Progenitor cell of endocrine pancreas (in vitro differentiated cells): Measurements from ENCODE around the gene PDXP. TPM values are rescaled to one million over a fixed set of nuclear protein-coding genes. Genes with fewer than 3 reads are reported as not detected.

Experiments used
- DNase-seq: peaks from one replicate; pipeline ENCODE4 v3.0.0; 2021; ENCODE audit warnings: low spot score; ENCODE audit not compliant: unreplicated experiment
- H3K27ac Mint-ChIP-seq: 2 replicates; pipeline ENCODE4 v1.8.0; 2021; ENCODE audit warnings: mild to moderate bottlenecking, moderate library complexity, mixed read lengths
- H3K27me3 Mint-ChIP-seq: 2 replicates; pipeline ENCODE4 v1.8.0; 2021; ENCODE audit warnings: mixed read lengths
- H3K36me3 Mint-ChIP-seq: 2 replicates; pipeline ENCODE4 v1.8.0; 2022; ENCODE audit warnings: mixed read lengths; ENCODE audit not compliant: insufficient read depth
- H3K4me1 Mint-ChIP-seq: 2 replicates; pipeline ENCODE4 v1.8.0; 2021; ENCODE audit warnings: low read depth, mixed read lengths
- H3K4me3 Mint-ChIP-seq: 2 replicates; pipeline ENCODE4 v1.8.0; 2021; ENCODE audit warnings: low read depth, mild to moderate bottlenecking, moderate library complexity, mixed read lengths
- H3K9me3 Mint-ChIP-seq: 2 replicates; pipeline ENCODE4 v1.8.0; 2021; ENCODE audit warnings: low read depth, mixed read lengths
- CTCF ChIP-seq: fragments of 200-600 bp; sonication (generic); IDR thresholded peaks from one replicate; pipeline ENCODE4 v1.5.0; 2021; ENCODE audit warnings: antibody characterized with exemption, mild to moderate bottlenecking; ENCODE audit not compliant: unreplicated experiment
- total RNA-seq: library from RNA; stranded (reverse); gene quantifications from 2 replicates; pipeline ENCODE4 v1.2.1, GENCODE V29; 2021

Gene PDXP
- total RNA-seq, 1 donor from 2014 or later: 17.7 TPM

GRCh38 chr22:37681556-37682049 lies 23.1 kb downstream of the PDXP start:
- Mint-ChIP-seq H3K27ac (no peak overlapping the region), H3K4me1 (peaks cover 5% of the 10 kb centered on the region), H3K27me3 (peaks cover 14% of the 10 kb centered on the region), H3K9me3 (no peaks in the 10 kb centered on the region), H3K36me3 (no peaks in the 10 kb centered on the region), H3K4me3 (no peak overlapping the region)
- peak; percentile 62 for DNase-seq
- peak; percentile 84 for TF ChIP-seq CTCF

- Mint-ChIP-seq H3K36me3 (peaks cover 1% of the 10 kb centered on the region), H3K4me3 (peak overlapping the region; percentile 38), H3K4me1 (peaks cover 12% of the 10 kb centered on the region), H3K27me3 (no peaks in the 10 kb centered on the region), H3K27ac (no peak overlapping the region), H3K9me3 (no peaks in the 10 kb centered on the region)
- TF ChIP-seq CTCF: no peak
- no peak for DNase-seq
Observed at GRCh38 chr22:37684803-37685615, 26.5 kb downstream of the PDXP start.

- Mint-ChIP-seq H3K4me1 (peaks cover 12% of the 10 kb centered on the region), H3K36me3 (peaks cover 2% of the 10 kb centered on the region), H3K9me3 (no peaks in the 10 kb centered on the region), H3K27ac (peak within 1 kb of the TSS; percentile 94), H3K4me3 (peak within 1 kb of the TSS; percentile 95), H3K27me3 (no peaks in the 10 kb centered on the region)
- TF ChIP-seq CTCF: no peak
- peak; percentile 46 for DNase-seq
Observed at GRCh38 chr22:37686002-37686982, 27.8 kb downstream of the PDXP start, which contains the start of gene NOL12. Gene NOL12, plus strand, starts transcription at chr22:37686343. Its CDS starts 50 bp downstream, at chr22:37686393.

- Mint-ChIP-seq H3K9me3 (no peaks in the 10 kb centered on the region), H3K4me1 (peaks cover 12% of the 10 kb centered on the region), H3K36me3 (peaks cover 7% of the 10 kb centered on the region), H3K4me3 (no peak overlapping the region), H3K27me3 (no peaks in the 10 kb centered on the region), H3K27ac (no peak overlapping the region)
- TF ChIP-seq CTCF: no peak
- no peak for DNase-seq
Observed at GRCh38 chr22:37690407-37690806, 31.9 kb downstream of the PDXP start.

GRCh38 chr22:37690901-37691504 lies 32.5 kb downstream of the PDXP start:
- Mint-ChIP-seq H3K27ac (no peak overlapping the region), H3K4me3 (no peak overlapping the region), H3K4me1 (peaks cover 11% of the 10 kb centered on the region), H3K9me3 (no peaks in the 10 kb centered on the region), H3K27me3 (no peaks in the 10 kb centered on the region), H3K36me3 (peaks cover 7% of the 10 kb centered on the region)
- DNase-seq: no peak
- no peak for TF ChIP-seq CTCF
